Upper lobe of left lung (tissue), 6 donors: Measurements from ENCODE around the gene PSD2. TPM values are rescaled to one million over a fixed set of nuclear protein-coding genes. Genes with fewer than 3 reads are reported as not detected.

ENCODE experiments used
- ATAC-seq, 2 donors: fragments of 200-7000 bp; cut with Tn5 transposase; one replicate each; pipeline ENCODE4 v1.9.1; 2022; ENCODE audit warnings: mild to moderate bottlenecking in 2 of 2, moderate library complexity in 2 of 2; ENCODE audit not compliant: low FRiP score in 2 of 2
- DNase-seq, 2 donors: peaks; one replicate each; pipeline ENCODE4 v3.0.0-alpha.2; 2019 to 2020
- H3K27ac ChIP-seq, 4 donors: fragments of 200-600 bp; sonication (generic); one replicate each; pipeline ENCODE4 v1.5.1; 2016 to 2019
- H3K27me3 ChIP-seq, 4 donors: fragments of 200-600 bp; sonication (generic); one replicate each; pipeline ENCODE4 v1.5.1; 2017 to 2019
- H3K36me3 ChIP-seq, 4 donors: fragments of 200-600 bp; sonication (generic); one replicate each; pipeline ENCODE4 v1.5.1; 2016 to 2019
- H3K4me1 ChIP-seq, 4 donors: fragments of 200-600 bp; sonication (generic); one replicate each; pipeline ENCODE4 v1.5.1; 2018 to 2019
- H3K4me3 ChIP-seq, 4 donors: fragments of 200-600 bp; sonication (generic); one replicate each; pipeline ENCODE4 v1.5.1; 2017 to 2019; ENCODE audit warnings: mild to moderate bottlenecking in 2 of 4, moderate library complexity in 1 of 4
- H3K9me3 ChIP-seq, 4 donors: fragments of 200-600 bp; sonication (generic); one replicate each; pipeline ENCODE4 v1.5.1; 2018 to 2019
- CTCF ChIP-seq, 6 experiments: fragments of 450-650 bp in 4 of 6; fragments of 200-600 bp in 2 of 6; sonication (generic) in 2 of 6; IDR thresholded peaks; one replicate each; pipeline ENCODE4 v1.5.1; 2016 to 2019; ENCODE audit warnings: antibody characterized with exemption in 6 of 6
- EP300 ChIP-seq, 4 donors: sonication (generic); formaldehyde crosslinking; IDR thresholded peaks; one replicate each; pipeline ENCODE4 v1.5.1; 2017; ENCODE audit warnings: antibody characterized with exemption in 4 of 4, control low read depth in 2 of 4
- POLR2A ChIP-seq, 4 donors: fragments of 450-650 bp; IDR thresholded peaks; one replicate each; pipeline ENCODE4 v1.5.1; 2016 to 2017; ENCODE audit warnings: antibody characterized with exemption in 4 of 4, mild to moderate bottlenecking in 2 of 4
- POLR2AphosphoS5 ChIP-seq, 2 donors: sonication (generic); formaldehyde crosslinking; IDR thresholded peaks; one replicate each; pipeline ENCODE4 v1.5.1; 2017; ENCODE audit warnings: antibody characterized with exemption in 2 of 2
- WGBS, 2 donors: methylation state at CpG; one replicate each; pipeline ENCODE4 v1.1.5; 2017 to 2018; 5-methylcytosine and 5-hydroxymethylcytosine counted together
- total RNA-seq, 6 donors: library from RNA; depleted of rRNA in 4 of 6; stranded (reverse); fragments of >200 nt in 4 of 6; gene quantifications; one replicate each; pipeline versions ENCODE4 v1.1.0 to v1.2.1, GENCODE V29; 2016 to 2021
- donor health status: DM: no; HTN: no; CAD: no; lungs with moderate emphysema.
- donor health status: DM: no; HTN: yes; CAD: no; lungs with severe emphysema.

The PSD2 gene
- total RNA-seq, 6 donors from 2014 or later: 0.10 to 0.15 (median 0.11) TPM; not detected in 3

- WGBS, 2 donors: 83 to 84% methylated on average over 6 to 7 of the region's 7 CpGs
Observed at GRCh38 chr5:139823757-139824355, 28.2 kb downstream of the PSD2 start.

GRCh38 chr5:139825690-139826089 lies 30.1 kb downstream of the PSD2 start:
- Histone ChIP-seq H3K4me3 (no peak overlapping the region), H3K27me3 (no peaks in the 10 kb centered on the region), H3K36me3 (no peaks in the 10 kb centered on the region), H3K4me1 (no peaks in the 10 kb centered on the region), H3K9me3 (no peaks in the 10 kb centered on the region), H3K27ac (no peak overlapping the region)
- WGBS, 2 donors: 82 to 84% methylated on average over 7 of the region's 7 CpGs
- TF ChIP-seq EP300 (IDR thresholded peaks at IDR 0.05): no peak
- TF ChIP-seq POLR2A (IDR thresholded peaks at IDR 0.05): no peak
- no peak for TF ChIP-seq CTCF (IDR thresholded peaks at IDR 0.05)
- no peak for TF ChIP-seq POLR2AphosphoS5 (IDR thresholded peaks at IDR 0.05)
- ATAC-seq (no peak), DNase-seq (no peak)

More at GRCh38 chr5:139823757-139824355, 28.2 kb downstream of the PSD2 start:
- ATAC-seq (no peak), DNase-seq (no peak)
- Histone ChIP-seq H3K4me3 (no peak overlapping the region), H3K27ac (no peak overlapping the region), H3K36me3 (no peaks in the 10 kb centered on the region), H3K27me3 (no peaks in the 10 kb centered on the region), H3K4me1 (no peaks in the 10 kb centered on the region), H3K9me3 (peaks cover 0 to 4% (median 0%) of the 10 kb centered on the region in 4 donors)
- no peak for TF ChIP-seq POLR2AphosphoS5 (IDR thresholded peaks at IDR 0.05)
- no peak for TF ChIP-seq POLR2A (IDR thresholded peaks at IDR 0.05)
- no peak for TF ChIP-seq CTCF (IDR thresholded peaks at IDR 0.05)
- no peak for TF ChIP-seq EP300 (IDR thresholded peaks at IDR 0.05)

- no peak overlapping the region for H3K4me3 ChIP-seq
- no peaks in the 10 kb centered on the region for H3K4me1 ChIP-seq
- no peak for ATAC-seq
- H3K9me3 ChIP-seq: no peaks in the 10 kb centered on the region
- H3K27me3 ChIP-seq: no peaks in the 10 kb centered on the region
- no peak overlapping the region for H3K27ac ChIP-seq
- 77 to 85% methylated on average over 5 to 8 of the region's 8 CpGs for WGBS, 2 donors
- TF ChIP-seq POLR2A (IDR thresholded peaks at IDR 0.05) (no peak), CTCF (IDR thresholded peaks at IDR 0.05) (no peak), POLR2AphosphoS5 (IDR thresholded peaks at IDR 0.05) (no peak), EP300 (IDR thresholded peaks at IDR 0.05) (no peak)
- DNase-seq: no peak
- no peaks in the 10 kb centered on the region for H3K36me3 ChIP-seq
Observed at GRCh38 chr5:139828207-139828895, 32.7 kb downstream of the PSD2 start.

- Histone ChIP-seq H3K36me3 (no peaks in the 10 kb centered on the region), H3K4me1 (no peaks in the 10 kb centered on the region), H3K9me3 (no peaks in the 10 kb centered on the region), H3K27me3 (no peaks in the 10 kb centered on the region), H3K4me3 (no peak overlapping the region), H3K27ac (no peak overlapping the region)
- 90% methylated on average over 6 of the region's 6 CpGs for WGBS, 2 donors
- no peak for TF ChIP-seq POLR2AphosphoS5 (IDR thresholded peaks at IDR 0.05)
- no peak for TF ChIP-seq POLR2A (IDR thresholded peaks at IDR 0.05)
- TF ChIP-seq EP300 (IDR thresholded peaks at IDR 0.05): no peak
- no peak for TF ChIP-seq CTCF (IDR thresholded peaks at IDR 0.05)
- DNase-seq (no peak), ATAC-seq (no peak)
Observed at GRCh38 chr5:139829471-139829870, 33.9 kb downstream of the PSD2 start.
